ENCODE results near the gene CAMK1D.

DNA sequence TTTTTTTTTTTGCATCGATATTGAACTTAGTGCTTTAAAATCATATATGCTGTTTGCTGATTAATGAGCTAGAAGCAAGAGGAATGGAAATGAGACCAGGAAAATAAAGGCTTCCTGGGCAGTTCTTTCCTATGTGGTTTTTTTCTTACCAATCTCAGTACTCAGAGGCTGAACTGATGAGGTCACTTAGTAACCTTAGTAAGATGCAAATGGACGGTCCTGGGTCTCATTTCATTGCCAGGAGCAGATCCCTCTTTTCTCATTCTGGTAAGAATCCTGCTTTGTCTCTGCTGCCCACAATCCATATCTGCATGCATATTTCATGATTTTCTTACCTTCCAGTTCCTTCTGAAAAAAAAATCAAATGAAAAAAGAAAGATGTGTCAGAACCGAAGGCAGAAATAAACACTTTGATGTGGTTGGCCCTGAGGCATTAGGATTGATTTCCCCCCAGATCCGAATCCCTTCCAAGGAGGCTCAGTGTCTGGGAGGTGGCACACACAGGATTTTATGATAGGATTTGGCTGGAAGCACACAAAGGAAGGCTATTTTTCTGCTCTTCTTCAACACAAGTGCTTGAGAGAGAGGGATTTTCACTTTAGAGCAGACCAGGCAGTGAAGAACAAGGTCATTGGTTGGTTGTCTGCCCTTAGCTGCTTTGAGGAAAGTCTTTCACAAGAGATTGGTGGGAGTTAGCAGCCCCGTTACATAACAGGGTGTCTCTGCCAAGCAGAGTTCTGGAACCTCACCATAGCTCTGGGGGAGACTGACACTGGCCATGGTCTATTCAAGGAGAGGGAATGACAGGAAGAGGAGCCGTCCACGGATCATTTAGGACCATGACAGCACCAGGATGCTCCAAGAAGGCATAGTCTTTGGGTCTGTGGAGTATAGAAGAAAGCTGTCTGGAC is 150.0 kb downstream of the CAMK1D start:
- TF ChIP-seq CTCF (IDR thresholded peaks at IDR 0.05 in 4 of 5, conservative IDR thresholded peaks at IDR 0.05 in 1 of 5) (no peak), POLR2A (IDR thresholded peaks at IDR 0.05) (no peak)

Data from gastrocnemius medialis (tissue), 4 donors.